Smooth muscle cell (in vitro differentiated cells): ENCODE data around the gene RBL1. TPM values are rescaled to one million over a fixed set of nuclear protein-coding genes. Genes with fewer than 3 reads are reported as not detected.
A peak's percentile ranks its signal among the peaks of the same experiment; 100 is the strongest.

Source experiments
- DNase-seq: peaks from one replicate; lab custom pipeline; 2025; ENCODE audit not compliant: unreplicated experiment; lab: John Stamatoyannopoulos, UW
- H2AFZ ChIP-seq: fragments of 200-600 bp; sonication (generic); 2 replicates; pipeline ENCODE4 v1.6.0; 2016; ENCODE audit warnings: antibody characterized with exemption, low read depth, mild to moderate bottlenecking
- H3F3A ChIP-seq: fragments of 200-600 bp; sonication (generic); 2 replicates; pipeline ENCODE4 v1.6.0; 2017; ENCODE audit warnings: antibody characterized with exemption, low read depth
- H3K27ac ChIP-seq: fragments of 200-600 bp; sonication (generic); 2 replicates; pipeline ENCODE4 v1.5.1; 2016; ENCODE audit warnings: low read depth, mild to moderate bottlenecking
- H3K27me3 ChIP-seq: fragments of 200-600 bp; sonication (generic); 2 replicates; pipeline ENCODE4 v1.6.1; 2016; ENCODE audit warnings: low read depth, mild to moderate bottlenecking
- H3K36me3 ChIP-seq: fragments of 200-600 bp; sonication (generic); 2 replicates; pipeline ENCODE4 v1.5.1; 2016; ENCODE audit warnings: low read depth
- H3K4me1 ChIP-seq: fragments of 200-600 bp; sonication (generic); 2 replicates; pipeline ENCODE4 v1.5.1; 2016; ENCODE audit warnings: low read depth
- H3K4me2 ChIP-seq: fragments of 200-600 bp; sonication (generic); 2 replicates; pipeline ENCODE4 v1.6.0; 2016; ENCODE audit warnings: mild to moderate bottlenecking
- H3K4me3 ChIP-seq: fragments of 200-600 bp; sonication (generic); 2 replicates; pipeline ENCODE4 v1.5.1; 2016; ENCODE audit warnings: mild to moderate bottlenecking
- H3K79me2 ChIP-seq: fragments of 200-600 bp; sonication (generic); 2 replicates; pipeline ENCODE4 v1.6.0; 2016; ENCODE audit warnings: low read depth, mild to moderate bottlenecking
- H3K9ac ChIP-seq: fragments of 200-600 bp; sonication (generic); 2 replicates; pipeline ENCODE4 v1.6.0; 2016; ENCODE audit warnings: low read depth
- H3K9me3 ChIP-seq: fragments of 200-600 bp; sonication (generic); replicated peaks from 2 replicates; pipeline ENCODE4 v1.5.1; 2016; ENCODE audit warnings: low read depth
- H4K20me1 ChIP-seq: fragments of 200-600 bp; sonication (generic); 2 replicates; pipeline ENCODE4 v1.6.0; 2016; ENCODE audit warnings: low read depth
- WGBS: methylation state at CpG from one replicate; pipeline ENCODE4 v1.1.7; 2016; ENCODE audit warnings: low lambda C conversion rate; 5-methylcytosine and 5-hydroxymethylcytosine counted together
- polyA plus RNA-seq: library from polyadenylated mRNA; unstranded; fragments of >200 nt; fragmentation: Nextera tagmentation; extraction: Ambion mirVana; gene quantifications from 2 replicates; pipeline ENCODE4 v1.2.1, GENCODE V29; 2016
- small RNA-seq: library from RNA; depleted of rRNA; stranded (forward); fragments of <200 nt; gene quantifications from one replicate; pipeline ENCODE3, GENCODE V24; 2014
- total RNA-seq: library from RNA; depleted of rRNA; stranded (reverse); fragments of >200 nt; gene quantifications from 2 replicates; pipeline ENCODE4 v1.2.3, GENCODE V29; 2014
- TF ChIP-seq, protein P1 (sequence below): fragments of 200-600 bp; sonication (generic); IDR thresholded peaks from 2 replicates; pipeline ENCODE4 v1.5.1; 2017; ENCODE audit warnings: borderline replicate concordance, mild to moderate bottlenecking, antibody characterized with exemption; ENCODE audit not compliant: insufficient read depth, poor library complexity, severe bottlenecking

The RBL1 gene
- total and polyA plus RNA-seq, 2 experiments from 2014 or later: 2.3 to 6.4 TPM

DNA sequence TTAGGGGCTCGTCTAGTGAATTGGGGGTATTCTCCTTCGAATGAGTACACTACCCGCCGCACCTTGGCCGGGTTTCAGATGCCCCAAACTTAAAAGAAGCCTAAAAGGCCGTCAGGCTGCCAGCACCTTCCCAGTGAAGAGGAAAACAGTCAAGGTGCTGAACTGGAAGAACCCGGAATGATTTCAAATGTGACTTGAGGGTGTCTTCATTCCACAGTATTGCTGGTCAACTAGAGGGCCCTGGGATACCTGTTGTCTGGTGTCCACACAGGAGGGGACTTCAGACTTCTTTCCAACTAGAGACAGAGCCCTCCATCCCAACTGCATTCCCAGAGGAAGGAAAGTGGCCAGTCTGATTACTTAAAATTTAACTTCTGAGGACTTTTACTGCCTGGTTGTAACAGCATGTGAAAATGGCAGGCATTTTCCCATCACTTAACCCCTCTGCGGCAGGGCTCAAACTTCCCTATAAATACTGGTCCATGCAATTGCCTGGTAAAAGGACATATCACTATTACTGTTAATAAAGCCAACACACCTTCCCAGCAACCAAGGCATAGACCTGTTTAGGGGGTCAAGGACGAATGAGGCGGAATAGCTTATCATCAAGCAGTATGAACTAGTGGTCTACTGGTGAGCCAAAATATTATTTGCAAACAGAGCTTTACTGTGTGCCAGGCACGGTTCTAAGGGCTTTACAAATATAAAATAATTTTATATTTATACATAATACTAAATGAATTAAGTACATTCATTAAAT lies 143.6 kb downstream of the RBL1 start:
- Histone ChIP-seq H4K20me1 (no peaks in the 10 kb centered on the region), H3K79me2 (no peaks in the 10 kb centered on the region), H3K4me1 (no peaks in the 10 kb centered on the region), H3K4me3 (peak overlapping the region; percentile 93), H3K27ac (no peak overlapping the region), H3K27me3 (peaks cover 10% of the 10 kb centered on the region), H3K9ac (no peak overlapping the region), H3K9me3 (no peaks in the 10 kb centered on the region), H3F3A (no peaks in the 10 kb centered on the region), H2AFZ (peak overlapping the region; percentile 100), H3K4me2 (peak overlapping the region; percentile 99), H3K36me3 (no peaks in the 10 kb centered on the region)
- TF ChIP-seq, protein P1, sequence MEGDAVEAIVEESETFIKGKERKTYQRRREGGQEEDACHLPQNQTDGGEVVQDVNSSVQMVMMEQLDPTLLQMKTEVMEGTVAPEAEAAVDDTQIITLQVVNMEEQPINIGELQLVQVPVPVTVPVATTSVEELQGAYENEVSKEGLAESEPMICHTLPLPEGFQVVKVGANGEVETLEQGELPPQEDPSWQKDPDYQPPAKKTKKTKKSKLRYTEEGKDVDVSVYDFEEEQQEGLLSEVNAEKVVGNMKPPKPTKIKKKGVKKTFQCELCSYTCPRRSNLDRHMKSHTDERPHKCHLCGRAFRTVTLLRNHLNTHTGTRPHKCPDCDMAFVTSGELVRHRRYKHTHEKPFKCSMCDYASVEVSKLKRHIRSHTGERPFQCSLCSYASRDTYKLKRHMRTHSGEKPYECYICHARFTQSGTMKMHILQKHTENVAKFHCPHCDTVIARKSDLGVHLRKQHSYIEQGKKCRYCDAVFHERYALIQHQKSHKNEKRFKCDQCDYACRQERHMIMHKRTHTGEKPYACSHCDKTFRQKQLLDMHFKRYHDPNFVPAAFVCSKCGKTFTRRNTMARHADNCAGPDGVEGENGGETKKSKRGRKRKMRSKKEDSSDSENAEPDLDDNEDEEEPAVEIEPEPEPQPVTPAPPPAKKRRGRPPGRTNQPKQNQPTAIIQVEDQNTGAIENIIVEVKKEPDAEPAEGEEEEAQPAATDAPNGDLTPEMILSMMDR: no peak
- DNase-seq: no peak
- WGBS: 39% methylated on average over 11 of the region's 11 CpGs

DNA sequence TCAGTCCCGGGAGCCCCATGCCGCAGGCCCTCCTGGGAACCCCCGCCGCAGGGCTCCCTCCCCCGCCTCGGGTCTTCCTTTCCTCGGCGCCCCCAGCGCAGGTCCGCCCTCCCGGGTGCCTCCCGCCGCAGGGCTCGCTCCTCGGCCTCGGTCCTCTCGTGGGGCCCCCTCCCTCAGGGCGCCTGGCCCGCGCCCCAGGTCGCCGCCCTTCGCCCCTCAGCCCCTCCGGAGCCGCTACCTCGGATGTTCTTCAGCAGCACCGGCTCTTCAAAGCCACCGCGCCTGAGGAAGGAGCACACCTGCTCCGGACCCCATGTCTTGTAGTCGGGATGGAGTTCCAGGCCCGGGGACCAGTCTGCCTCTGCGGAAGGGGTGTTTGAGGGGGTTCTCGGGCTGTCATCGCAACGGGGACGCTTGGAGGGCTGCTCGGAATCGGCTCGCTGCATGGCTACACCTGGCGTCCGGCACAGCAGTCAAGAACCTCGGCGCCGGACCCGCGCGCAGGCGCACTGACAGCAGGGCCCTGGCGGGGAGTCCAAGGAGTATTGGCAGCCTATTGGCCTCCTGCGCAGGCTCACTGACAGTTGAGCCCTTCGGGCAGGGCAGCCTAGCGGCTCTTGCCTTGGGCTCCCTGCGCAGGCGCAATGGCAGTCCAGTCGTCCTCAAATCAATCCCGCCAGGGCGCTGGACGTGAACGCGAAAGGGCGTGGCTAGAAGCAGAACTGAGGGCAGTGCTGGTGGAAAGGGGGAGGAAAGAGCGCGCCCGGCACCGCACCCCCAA lies 144.4 kb downstream of the RBL1 start, which contains the start of gene SAMHD1:
SAMHD1 (minus strand) TSS at position 511 of the 781 bp plus-strand sequence; CDS start at position 446, 65 bp downstream.
- under 1% methylated on average over 43 of the region's 66 CpGs for WGBS

DNA sequence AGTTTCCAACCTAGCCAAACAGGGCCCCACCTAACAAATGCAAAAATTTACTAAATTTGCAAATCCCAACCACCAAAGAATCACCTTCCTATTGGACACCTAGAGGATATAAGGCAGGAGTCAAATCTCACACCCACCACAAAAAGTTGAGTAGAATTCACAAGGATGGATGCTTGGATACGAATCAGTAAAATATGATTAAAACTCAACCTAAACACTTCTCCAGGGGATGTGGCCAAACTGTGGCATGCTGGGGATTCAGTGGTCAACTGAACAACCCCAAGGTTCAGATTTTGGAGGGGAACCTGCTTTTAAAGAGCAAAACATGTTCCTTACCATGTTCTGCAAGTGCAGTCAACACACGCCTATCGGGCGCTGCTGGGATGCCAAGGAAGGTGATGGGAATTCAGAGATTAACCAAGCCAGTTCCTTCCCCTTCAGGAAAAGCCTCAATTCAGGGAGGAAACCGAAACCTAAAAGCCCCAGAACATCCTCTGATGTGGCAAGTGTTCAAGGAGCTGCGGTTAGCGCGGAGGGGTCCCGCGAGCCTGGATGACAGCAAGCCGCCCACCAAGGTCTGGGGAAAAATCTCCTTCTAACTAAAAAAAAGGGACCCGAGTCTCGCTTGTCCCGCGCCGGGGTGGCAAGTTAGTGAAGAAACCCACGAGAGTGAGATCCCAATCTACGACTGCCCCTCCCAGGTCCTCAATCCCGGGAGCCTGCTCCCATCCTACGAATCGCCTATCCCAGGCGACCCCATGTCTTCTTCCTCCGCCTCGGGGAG lies 145.2 kb downstream of the RBL1 start:
- Histone ChIP-seq H2AFZ (peak overlapping the region; percentile 100), H4K20me1 (no peaks in the 10 kb centered on the region), H3K9ac (no peak overlapping the region), H3K9me3 (no peaks in the 10 kb centered on the region), H3K4me3 (peak overlapping the region; percentile 93), H3K27ac (no peak overlapping the region), H3K79me2 (no peaks in the 10 kb centered on the region), H3K27me3 (peaks cover 10% of the 10 kb centered on the region), H3K4me1 (no peaks in the 10 kb centered on the region), H3K36me3 (no peaks in the 10 kb centered on the region), H3F3A (no peaks in the 10 kb centered on the region), H3K4me2 (peak overlapping the region; percentile 99)
- WGBS: 6% methylated on average over 23 of the region's 24 CpGs
- DNase-seq: no peak
- TF ChIP-seq, protein P1: no peak

More for the DNA sequence above, 144.4 kb downstream of the RBL1 start, which contains the start of gene SAMHD1:
- no peaks in the 10 kb centered on the region for H3F3A ChIP-seq
- H3K4me3 ChIP-seq: peak within 1 kb of the TSS; percentile 93
- peaks cover 10% of the 10 kb centered on the region for H3K27me3 ChIP-seq
- H3K36me3 ChIP-seq: no peaks in the 10 kb centered on the region
- H3K9me3 ChIP-seq: no peaks in the 10 kb centered on the region
- no peaks in the 10 kb centered on the region for H4K20me1 ChIP-seq
- TF ChIP-seq, protein P1: no peak
- no peak within 1 kb of the TSS for H3K27ac ChIP-seq
- H2AFZ ChIP-seq: peak within 1 kb of the TSS; percentile 100
- peak; percentile 68 for DNase-seq
- peak within 1 kb of the TSS; percentile 99 for H3K4me2 ChIP-seq
- H3K79me2 ChIP-seq: no peaks in the 10 kb centered on the region
- H3K9ac ChIP-seq: no peak within 1 kb of the TSS
- no peaks in the 10 kb centered on the region for H3K4me1 ChIP-seq

Small RNAs within 50 kb of the gene (small RNA-seq; reads per million reads assigned to genes)
- gene RPS3AP3: not detected

Other genes with a start within 250 kb of the RBL1 start
- gene TLDC2, start 219.9 kb downstream of the RBL1 start, total RNA-seq: not detected in 2 replicates
- gene TLDC2, start 219.9 kb downstream of the RBL1 start, polyA plus RNA-seq: not detected in 2 replicates
- gene SAMHD1, start 144.3 kb downstream of the RBL1 start, total RNA-seq: 3.9 and 4.6 TPM in 2 replicates
- 2.1 and 3.4 TPM in 2 replicates for gene SAMHD1, start 144.3 kb downstream of the RBL1 start, polyA plus RNA-seq
- 325 and 363 TPM in 2 replicates for gene RPN2, start 83.3 kb upstream of the RBL1 start, total RNA-seq
- 349 and 372 TPM in 2 replicates for gene RPN2, start 83.3 kb upstream of the RBL1 start, polyA plus RNA-seq
- gene MROH8, start 83.6 kb upstream of the RBL1 start, total RNA-seq: 1.6 and 2.2 TPM in 2 replicates
- 0.81 and 2.8 TPM in 2 replicates for gene MROH8, start 83.6 kb upstream of the RBL1 start, polyA plus RNA-seq
- not detected in 2 replicates for gene GHRH, start 165.8 kb upstream of the RBL1 start, total RNA-seq
- gene GHRH, start 165.8 kb upstream of the RBL1 start, polyA plus RNA-seq: not detected in 2 replicates
- gene MANBAL, start 193.7 kb upstream of the RBL1 start, total RNA-seq: 28.1 and 33.7 TPM in 2 replicates
- 86.2 and 89.0 TPM in 2 replicates for gene MANBAL, start 193.7 kb upstream of the RBL1 start, polyA plus RNA-seq